GM12878 (cell line): Measurements from ENCODE around the gene ASB14. TPM values are rescaled to one million over a fixed set of nuclear protein-coding genes. Genes with fewer than 3 reads are reported as not detected.

Experiments used
- ATAC-seq: fragments of 200-7000 bp; cut with Tn5 transposase; 3 replicates; pipeline ENCODE4 v1.9.1; 2020; ENCODE audit warnings: mild to moderate bottlenecking, moderate library complexity
- BruUV-seq: library from RNA; stranded (reverse); fragments of 400-500 nt; replicated peaks from 2 replicates; lab custom pipeline; 2021; lab: Mats Ljungman, UMichigan
- CTCF ChIA-PET: fragments of 300-600 bp; sonication (Branson Sonifier 250); formaldehyde crosslinking; extraction: SDS; loops from one replicate; lab custom pipeline; 2021; ENCODE audit warnings: inconsistent platforms; lab: Yijun Ruan, JAX
- POLR2A ChIA-PET: fragments of 350-600 bp; formaldehyde crosslinking; extraction: SDS; loops from one replicate; lab custom pipeline; 2021; ENCODE audit warnings: inconsistent platforms; lab: Charles Lee
- RAD21 ChIA-PET: fragments of 300-600 bp; sonication (Branson Sonifier 250); formaldehyde crosslinking; loops from one replicate; lab custom pipeline; 2023; ENCODE audit warnings: antibody characterized with exemption; ENCODE audit not compliant: unreplicated experiment; lab: Charles Lee
- SMC1A ChIA-PET: fragments of 300-600 bp; sonication (Branson Sonifier 250); formaldehyde crosslinking; loops from one replicate; lab custom pipeline; 2023; ENCODE audit not compliant: unreplicated experiment, uncharacterized antibody; lab: Charles Lee
- DNase-seq: peaks from one replicate; pipeline ENCODE4 v3.0.0-alpha.2; 2011; ENCODE audit warnings: low read depth, low spot score
- FAIRE-seq: peaks from 3 replicates; lab custom pipeline; 2011; peaks lifted over from hg19 to GRCh38; lab: Jason Lieb, UNC
- H2AFZ ChIP-seq: 2 replicates; pipeline ENCODE4 v1.6.0; 2011; ENCODE audit warnings: low read depth, low read length, control low read depth; ENCODE audit not compliant: control insufficient read depth
- H3K27ac ChIP-seq: 2 replicates; pipeline ENCODE4 v1.5.1; 2011; ENCODE audit warnings: control low read depth; ENCODE audit not compliant: control insufficient read depth, insufficient read depth
- H3K27me3 ChIP-seq, 2 experiments: replicated peaks in 1 of 2; 2 replicates each; pipeline versions ENCODE4 v1.6.0 to v1.6.1; 2011; ENCODE audit warnings: low read length in 1 of 2; ENCODE audit not compliant: control insufficient read depth in 2 of 2, insufficient read depth in 2 of 2
- H3K36me3 ChIP-seq, 2 experiments: 2 replicates each; pipeline ENCODE4 v1.5.1; 2011; ENCODE audit warnings: low read length in 1 of 2; ENCODE audit not compliant: control insufficient read depth in 2 of 2, insufficient read depth in 2 of 2
- H3K4me1 ChIP-seq: 2 replicates; pipeline ENCODE4 v1.6.1; 2011; ENCODE audit warnings: mild to moderate bottlenecking, low read length, moderate library complexity, mixed read lengths; ENCODE audit not compliant: control insufficient read depth, insufficient read depth
- H3K4me2 ChIP-seq: 2 replicates; pipeline ENCODE4 v1.6.0; 2011; ENCODE audit warnings: control low read depth; ENCODE audit not compliant: control insufficient read depth, insufficient read depth
- H3K4me3 ChIP-seq: fragments of 200-600 bp; sonication (generic); 2 replicates; pipeline ENCODE4 v1.5.1; 2016
- H3K79me2 ChIP-seq: 2 replicates; pipeline ENCODE4 v1.6.0; 2011; ENCODE audit warnings: low read length; ENCODE audit not compliant: control insufficient read depth, insufficient read depth
- H3K9ac ChIP-seq: 2 replicates; pipeline ENCODE4 v1.8.0; 2011; ENCODE audit warnings: low read length, control low read depth, mixed read lengths; ENCODE audit not compliant: control insufficient read depth, insufficient read depth
- H3K9me3 ChIP-seq: replicated peaks from 3 replicates; pipeline ENCODE4 v1.5.1; 2011; ENCODE audit warnings: mild to moderate bottlenecking, low read length; ENCODE audit not compliant: control insufficient read depth, insufficient read depth
- H4K20me1 ChIP-seq: 2 replicates; pipeline ENCODE4 v1.6.0; 2011; ENCODE audit not compliant: control insufficient read depth, insufficient read depth
- CBX5 ChIP-seq: sonication (generic); IDR thresholded peaks from 2 replicates; pipeline ENCODE4 v1.6.1; 2016; ENCODE audit warnings: low read depth, moderate library complexity, mild to moderate bottlenecking, inconsistent platforms
- HCFC1 ChIP-seq: fragments of 150-350 bp; IDR thresholded peaks from 2 replicates; pipeline ENCODE4 v1.6.1; 2014; ENCODE audit warnings: low read length
- PML ChIP-seq: IDR thresholded peaks from 2 replicates; pipeline ENCODE4 v1.6.1; 2012; ENCODE audit warnings: low read length, inconsistent platforms
- RFX5 ChIP-seq: IDR thresholded peaks from 2 replicates; pipeline ENCODE4 v1.6.1; 2011; ENCODE audit warnings: low read depth, low read length, improper control_type of control experiment
- SPI1 ChIP-seq: IDR thresholded peaks from 2 replicates; pipeline ENCODE4 v1.6.1; 2011; ENCODE audit warnings: low read depth, mild to moderate bottlenecking, low read length, moderate library complexity, borderline replicate concordance; ENCODE audit not compliant: insufficient read depth
- WGBS: methylation state at CpG from one replicate; pipeline ENCODE4 v1.1.6; 2016; ENCODE audit warnings: low lambda C conversion rate; ENCODE audit not compliant: insufficient replicate concordance, insufficient coverage; ENCODE audit errors: missing lambda C conversion rate; 5-methylcytosine and 5-hydroxymethylcytosine counted together
- in situ Hi-C: fragments of 300-500 bp; cut with MboI; formaldehyde crosslinking; loops from 9 replicates; pipeline ENCODE4 v1.14.3; 2018; ENCODE audit warnings: mixed read lengths
- intact Hi-C: fragments of 100-400 bp; cut with micrococcal nuclease; formaldehyde crosslinking; loops from one replicate; pipeline ENCODE4 v1.14.2; 2022; ENCODE audit not compliant: unreplicated experiment
- polyA plus RNA-seq, 11 experiments: library from polyadenylated mRNA; depleted of rRNA in 4 of 11; unstranded in 6 of 11; stranded (reverse) in 5 of 11; fragments of >200 nt; fragmentation: Nextera tagmentation in 4 of 11; fragmentation: Illumina TruSeq in 1 of 11; extraction: Ambion mirVana in 4 of 11; extraction: Trizol in 1 of 11; gene quantifications; 1 replicate in 1 of 11; 2 replicates in 10 of 11; pipeline versions ENCODE4 v1.2.1 to v1.2.3, GENCODE V29; 2011 to 2016; ENCODE audit warnings: inconsistent platforms in 2 of 11, missing spikeins in 2 of 11, low read depth in 1 of 11
- total RNA-seq, 4 experiments: library from RNA; depleted of rRNA in 3 of 4; stranded (reverse); fragments of >200 nt in 3 of 4; fragmentation: Illumina TruSeq in 1 of 4; extraction: Trizol in 1 of 4; gene quantifications; 2 replicates each; pipeline versions ENCODE4 v1.2.1 to v1.2.3, GENCODE V29; 2013 to 2021
- TF ChIP-seq, protein P1 (sequence below): fragments of 450-650 bp; IDR thresholded peaks from 2 replicates; pipeline ENCODE4 v1.6.1; 2016; ENCODE audit warnings: mild to moderate bottlenecking
- TF ChIP-seq, protein P2 (sequence below): fragments of 450-650 bp; IDR thresholded peaks from 2 replicates; pipeline ENCODE4 v1.6.1; 2017; ENCODE audit warnings: borderline replicate concordance
- TF ChIP-seq, protein P3 (sequence below): fragments of 150-350 bp; IDR thresholded peaks from 2 replicates; pipeline ENCODE4 v1.6.1; 2014; ENCODE audit warnings: mild to moderate bottlenecking, low read depth, low read length

The ASB14 gene
- total and polyA plus RNA-seq, 10 of the 15 experiments (the other 5 are each of a cell fraction or from before 2014, with no cell fraction given): 0.18 to 0.63 (median 0.21) TPM; not detected in 6

DNA sequence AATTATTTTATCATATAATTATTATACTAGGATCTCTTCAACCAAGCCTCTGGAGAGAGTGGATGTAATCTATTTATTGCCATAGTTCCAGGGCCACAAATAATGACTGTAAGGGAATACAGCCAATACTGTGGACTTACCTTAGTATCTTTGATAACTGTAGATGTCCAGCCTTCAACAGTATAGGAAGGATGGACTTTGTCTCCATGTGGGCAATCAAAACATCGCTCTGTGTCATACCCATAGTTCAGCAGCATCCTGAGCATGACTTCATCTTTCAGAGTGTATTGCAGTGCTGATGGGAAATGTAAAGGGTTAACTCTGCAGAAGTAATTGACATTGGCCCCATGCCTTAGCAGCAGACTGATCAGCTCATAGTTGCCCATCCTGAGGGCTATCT lies 14.2 kb downstream of the ASB14 start:
- no peak overlapping the region for H3K4me2 ChIP-seq
- WGBS: 100% methylated on average over 1 of the region's 1 CpG
- ATAC-seq (no peak), FAIRE-seq (no peak), DNase-seq (no peak)
- CTCF ChIA-PET: interaction anchor here (1.0 kb wide), 1 partner anchor 9 kb away, joined by 3 read pairs; no protein-coding TSS in a partner anchor
- RAD21 ChIA-PET: interaction anchor here (1.0 kb wide), 1 partner anchor 92 kb away, joined by 3 read pairs; no protein-coding TSS in a partner anchor
- no peaks in the 10 kb centered on the region for H3K9me3 ChIP-seq
- no peak overlapping the region for H3K4me3 ChIP-seq
- in situ Hi-C loops: no loop called here
- H3K27ac ChIP-seq: no peak overlapping the region
- intact Hi-C loops: no loop called here
- H4K20me1 ChIP-seq: no peaks in the 10 kb centered on the region
- SMC1A ChIA-PET: no interaction called here
- no peak for TF ChIP-seq RFX5
- no peak for TF ChIP-seq PML
- TF ChIP-seq CBX5: no peak
- TF ChIP-seq, protein P1, sequence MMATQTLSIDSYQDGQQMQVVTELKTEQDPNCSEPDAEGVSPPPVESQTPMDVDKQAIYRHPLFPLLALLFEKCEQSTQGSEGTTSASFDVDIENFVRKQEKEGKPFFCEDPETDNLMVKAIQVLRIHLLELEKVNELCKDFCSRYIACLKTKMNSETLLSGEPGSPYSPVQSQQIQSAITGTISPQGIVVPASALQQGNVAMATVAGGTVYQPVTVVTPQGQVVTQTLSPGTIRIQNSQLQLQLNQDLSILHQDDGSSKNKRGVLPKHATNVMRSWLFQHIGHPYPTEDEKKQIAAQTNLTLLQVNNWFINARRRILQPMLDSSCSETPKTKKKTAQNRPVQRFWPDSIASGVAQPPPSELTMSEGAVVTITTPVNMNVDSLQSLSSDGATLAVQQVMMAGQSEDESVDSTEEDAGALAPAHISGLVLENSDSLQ: no peak
- no peak for TF ChIP-seq SPI1
- TF ChIP-seq, protein P2, sequence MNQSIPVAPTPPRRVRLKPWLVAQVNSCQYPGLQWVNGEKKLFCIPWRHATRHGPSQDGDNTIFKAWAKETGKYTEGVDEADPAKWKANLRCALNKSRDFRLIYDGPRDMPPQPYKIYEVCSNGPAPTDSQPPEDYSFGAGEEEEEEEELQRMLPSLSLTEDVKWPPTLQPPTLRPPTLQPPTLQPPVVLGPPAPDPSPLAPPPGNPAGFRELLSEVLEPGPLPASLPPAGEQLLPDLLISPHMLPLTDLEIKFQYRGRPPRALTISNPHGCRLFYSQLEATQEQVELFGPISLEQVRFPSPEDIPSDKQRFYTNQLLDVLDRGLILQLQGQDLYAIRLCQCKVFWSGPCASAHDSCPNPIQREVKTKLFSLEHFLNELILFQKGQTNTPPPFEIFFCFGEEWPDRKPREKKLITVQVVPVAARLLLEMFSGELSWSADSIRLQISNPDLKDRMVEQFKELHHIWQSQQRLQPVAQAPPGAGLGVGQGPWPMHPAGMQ: no peak
- TF ChIP-seq HCFC1: no peak
- TF ChIP-seq, protein P3, sequence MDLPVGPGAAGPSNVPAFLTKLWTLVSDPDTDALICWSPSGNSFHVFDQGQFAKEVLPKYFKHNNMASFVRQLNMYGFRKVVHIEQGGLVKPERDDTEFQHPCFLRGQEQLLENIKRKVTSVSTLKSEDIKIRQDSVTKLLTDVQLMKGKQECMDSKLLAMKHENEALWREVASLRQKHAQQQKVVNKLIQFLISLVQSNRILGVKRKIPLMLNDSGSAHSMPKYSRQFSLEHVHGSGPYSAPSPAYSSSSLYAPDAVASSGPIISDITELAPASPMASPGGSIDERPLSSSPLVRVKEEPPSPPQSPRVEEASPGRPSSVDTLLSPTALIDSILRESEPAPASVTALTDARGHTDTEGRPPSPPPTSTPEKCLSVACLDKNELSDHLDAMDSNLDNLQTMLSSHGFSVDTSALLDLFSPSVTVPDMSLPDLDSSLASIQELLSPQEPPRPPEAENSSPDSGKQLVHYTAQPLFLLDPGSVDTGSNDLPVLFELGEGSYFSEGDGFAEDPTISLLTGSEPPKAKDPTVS: no peak
- H2AFZ ChIP-seq: no peak overlapping the region
- no peaks in the 10 kb centered on the region for H3K79me2 ChIP-seq
- no peaks in the 10 kb centered on the region for H3K36me3 ChIP-seq
- BruUV-seq: no TSS peak
- H3K27me3 ChIP-seq: no peaks in the 10 kb centered on the region
- H3K9ac ChIP-seq: no peak overlapping the region
- POLR2A ChIA-PET: no interaction called here
- H3K4me1 ChIP-seq: no peaks in the 10 kb centered on the region
